Progenitor cell of endocrine pancreas (in vitro differentiated cells): ENCODE data around the gene SUDS3. TPM values are rescaled to one million over a fixed set of nuclear protein-coding genes. Genes with fewer than 3 reads are reported as not detected.

Experiments used
- DNase-seq: peaks from one replicate; pipeline ENCODE4 v3.0.0; 2021; ENCODE audit warnings: low spot score; ENCODE audit not compliant: unreplicated experiment
- H3K27ac Mint-ChIP-seq: 2 replicates; pipeline ENCODE4 v1.8.0; 2021; ENCODE audit warnings: mild to moderate bottlenecking, moderate library complexity, mixed read lengths
- H3K27me3 Mint-ChIP-seq: 2 replicates; pipeline ENCODE4 v1.8.0; 2021; ENCODE audit warnings: mixed read lengths
- H3K36me3 Mint-ChIP-seq: 2 replicates; pipeline ENCODE4 v1.8.0; 2022; ENCODE audit warnings: mixed read lengths; ENCODE audit not compliant: insufficient read depth
- H3K4me1 Mint-ChIP-seq: 2 replicates; pipeline ENCODE4 v1.8.0; 2021; ENCODE audit warnings: low read depth, mixed read lengths
- H3K4me3 Mint-ChIP-seq: 2 replicates; pipeline ENCODE4 v1.8.0; 2021; ENCODE audit warnings: low read depth, mild to moderate bottlenecking, moderate library complexity, mixed read lengths
- H3K9me3 Mint-ChIP-seq: 2 replicates; pipeline ENCODE4 v1.8.0; 2021; ENCODE audit warnings: low read depth, mixed read lengths
- CTCF ChIP-seq: fragments of 200-600 bp; sonication (generic); IDR thresholded peaks from one replicate; pipeline ENCODE4 v1.5.0; 2021; ENCODE audit warnings: antibody characterized with exemption, mild to moderate bottlenecking; ENCODE audit not compliant: unreplicated experiment
- total RNA-seq: library from RNA; stranded (reverse); gene quantifications from 2 replicates; pipeline ENCODE4 v1.2.1, GENCODE V29; 2021

Gene SUDS3
- total RNA-seq, 1 donor from 2014 or later = 57.8 TPM

GRCh38 chr12:118330421-118331018 is 45.8 kb upstream of the SUDS3 start:
- Mint-ChIP-seq H3K9me3 (peaks cover 3% of the 10 kb centered on the region), H3K27ac (no peak overlapping the region), H3K27me3 (no peaks in the 10 kb centered on the region), H3K36me3 (peaks cover 2% of the 10 kb centered on the region), H3K4me1 (no peaks in the 10 kb centered on the region), H3K4me3 (no peak overlapping the region)
- no peak for DNase-seq
- TF ChIP-seq CTCF = no peak

DNA sequence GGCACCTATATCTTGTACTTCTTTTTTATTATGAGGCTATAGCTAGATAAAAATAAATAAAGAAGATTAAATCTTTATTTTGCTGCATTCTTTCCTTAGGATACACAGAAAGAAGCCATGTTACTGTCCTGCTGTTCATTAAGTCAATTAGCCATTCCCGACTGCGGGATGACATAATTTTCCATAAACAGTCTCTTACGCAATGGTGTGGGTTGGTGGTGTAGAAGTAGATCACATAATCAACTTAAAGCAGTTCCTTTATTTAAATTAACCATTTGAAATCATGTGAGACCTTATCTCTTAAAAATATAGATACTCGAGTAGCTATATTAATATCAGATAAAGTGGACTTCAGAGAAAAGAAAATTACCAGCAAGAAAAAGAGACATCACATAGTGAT is 43.8 kb upstream of the SUDS3 start:
- H3K27ac Mint-ChIP-seq = no peak overlapping the region
- H3K4me1 Mint-ChIP-seq = no peaks in the 10 kb centered on the region
- no peak for TF ChIP-seq CTCF
- H3K9me3 Mint-ChIP-seq = peaks cover 3% of the 10 kb centered on the region
- H3K4me3 Mint-ChIP-seq = no peak overlapping the region
- H3K36me3 Mint-ChIP-seq = no peaks in the 10 kb centered on the region
- H3K27me3 Mint-ChIP-seq = no peaks in the 10 kb centered on the region
- DNase-seq = no peak

DNA sequence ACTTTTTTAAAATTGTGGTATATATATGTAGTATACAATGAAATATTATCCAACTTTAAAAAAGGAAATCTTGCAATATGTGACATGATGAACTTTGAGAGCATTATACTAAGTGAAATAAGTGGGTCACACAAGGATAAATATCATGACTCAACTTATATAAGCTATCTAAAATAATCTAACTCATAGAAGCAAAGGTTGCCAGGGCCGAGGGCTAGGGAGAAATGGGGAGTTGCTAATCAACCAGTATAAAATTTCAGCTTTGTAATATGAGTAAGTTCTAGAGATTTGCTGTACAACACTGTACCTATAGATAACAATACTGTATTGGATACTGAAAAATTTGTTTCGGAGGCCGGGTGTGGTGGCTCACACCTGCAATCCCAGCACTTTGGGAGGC is 42.1 kb upstream of the SUDS3 start:
- Mint-ChIP-seq H3K9me3 (peaks cover 3% of the 10 kb centered on the region), H3K27me3 (no peaks in the 10 kb centered on the region), H3K4me3 (no peak overlapping the region), H3K27ac (no peak overlapping the region), H3K36me3 (no peaks in the 10 kb centered on the region), H3K4me1 (no peaks in the 10 kb centered on the region)
- no peak for TF ChIP-seq CTCF
- no peak for DNase-seq

GRCh38 chr12:118334939-118335567 is 41.3 kb upstream of the SUDS3 start:
- H3K4me1 Mint-ChIP-seq = no peaks in the 10 kb centered on the region
- H3K36me3 Mint-ChIP-seq = no peaks in the 10 kb centered on the region
- no peak overlapping the region for H3K4me3 Mint-ChIP-seq
- H3K27ac Mint-ChIP-seq = no peak overlapping the region
- peaks cover 3% of the 10 kb centered on the region for H3K9me3 Mint-ChIP-seq
- H3K27me3 Mint-ChIP-seq = no peaks in the 10 kb centered on the region
- no peak for TF ChIP-seq CTCF
- no peak for DNase-seq

- Mint-ChIP-seq H3K4me1 (no peaks in the 10 kb centered on the region), H3K27ac (no peak overlapping the region), H3K4me3 (no peak overlapping the region), H3K27me3 (no peaks in the 10 kb centered on the region), H3K9me3 (peaks cover 3% of the 10 kb centered on the region), H3K36me3 (no peaks in the 10 kb centered on the region)
- no peak for DNase-seq
- no peak for TF ChIP-seq CTCF
These were observed 40.2 kb upstream of the SUDS3 start for GRCh38 chr12:118336123-118336522.
